Measurements from ENCODE around the gene MYEOV. TPM values are rescaled to one million over a fixed set of nuclear protein-coding genes. Genes with fewer than 3 reads are reported as not detected.

Gene MYEOV
- total and polyA plus RNA-seq, 2 of the 8 experiments (the other 6 are each of a cell fraction or from before 2014, with no cell fraction given): 0.44 to 0.67 TPM

GRCh38 chr11:69268911-69269310 lies 25.0 kb upstream of the MYEOV start:
- Histone ChIP-seq H2BK5ac (ENCODE audit: low read depth, low read length) (no peak overlapping the region), H3K79me2 (ENCODE audit: control insufficient read depth in 1 of 2, insufficient read depth in 2 of 2, low read length in 2 of 2) (no peaks in the 10 kb centered on the region), H2BK20ac (ENCODE audit: low read length) (no peak overlapping the region), H4K5ac (ENCODE audit: insufficient read length, low read depth, low read length) (no peak overlapping the region), H4K20me1 (replicated peaks in 1 of 2; ENCODE audit: control insufficient read depth in 1 of 2, insufficient read depth in 2 of 2, low read length in 2 of 2) (peaks cover 0 to 3% of the 10 kb centered on the region in 2 experiments), H3K79me1 (ENCODE audit: low read depth, low read length) (no peaks in the 10 kb centered on the region), H2BK120ac (replicated peaks; ENCODE audit: low read depth, low read length) (no peak overlapping the region), H3K9ac (replicated peaks in 1 of 4; ENCODE audit: extremely low read depth in 1 of 4, low read depth in 3 of 4, low read length in 3 of 4) (no peak overlapping the region), H2AFZ (ENCODE audit: low read length) (no peak overlapping the region), H3K4me3 (ENCODE audit: extremely low read depth in 1 of 4, insufficient read depth in 2 of 4, low read depth in 3 of 4, low read length in 4 of 4) (no peak overlapping the region), H2BK15ac (ENCODE audit: low read length) (no peak overlapping the region), H3K27ac (ENCODE audit: low read depth, low read length) (no peak overlapping the region), H2AK5ac (ENCODE audit: low read depth, low read length) (no peak overlapping the region), H3K56ac (replicated peaks; ENCODE audit: insufficient read length, low read depth, low read length) (no peak overlapping the region), H3K18ac (ENCODE audit: extremely low read depth, low read length) (no peak overlapping the region), H3K14ac (ENCODE audit: insufficient read length) (no peak overlapping the region), H2BK12ac (ENCODE audit: low read depth, low read length) (no peak overlapping the region), H3K23ac (ENCODE audit: insufficient read length) (no peak overlapping the region), H3K9me3 (ENCODE audit: insufficient read depth in 2 of 2, low read depth in 1 of 2, low read length in 1 of 2) (no peaks in the 10 kb centered on the region), H3K23me2 (ENCODE audit: low read depth, low read length) (peaks cover 5% of the 10 kb centered on the region; the same call in 1 of the 2 replicates), H3K4me1 (replicated peaks in 1 of 4; ENCODE audit: control insufficient read depth in 3 of 4, insufficient read depth in 4 of 4, low read length in 3 of 4) (no peaks in the 10 kb centered on the region), H4K8ac (ENCODE audit: extremely low read depth, insufficient read depth, low read length) (peak overlapping the region; percentile 89; the same call in 1 of the 2 replicates), H3K4me2 (ENCODE audit: insufficient read depth in 1 of 2, low read depth in 2 of 2, low read length in 2 of 2) (no peak overlapping the region), H3K4ac (replicated peaks; ENCODE audit: insufficient read length, low read depth, low read length) (no peak overlapping the region), H4K91ac (replicated peaks; ENCODE audit: insufficient read length, low read length) (no peak overlapping the region), H3K27me3 (replicated peaks in 1 of 4; ENCODE audit: control insufficient read depth in 3 of 4, extremely low read depth in 1 of 4, insufficient read depth in 3 of 4, low read length in 3 of 4) (no peaks in the 10 kb centered on the region; a peak in 1 of 7 replicates), H3K36me3 (ENCODE audit: control insufficient read depth in 2 of 4, insufficient read depth in 4 of 4, low read length in 3 of 4) (no peaks in the 10 kb centered on the region)
- WGBS, 2 experiments (ENCODE audit: extremely low coverage in 1 of 2, insufficient coverage in 1 of 2, insufficient read length in 1 of 2, insufficient replicate concordance in 2 of 2, low coverage in 1 of 2, low lambda C conversion rate in 2 of 2, missing lambda C conversion rate in 1 of 2): 72% methylated on average over 9 of the region's 9 CpGs; no CpG with 5 or more reads in 1 of the 2 experiments
- CTCF ChIA-PET (ENCODE audit: partially characterized antibody): interaction anchor here (1.0 to 1.5 kb wide), 2 partner anchors 11 to 27 kb away, joined by 3 read pairs; no protein-coding TSS in a partner anchor
- no peak for DNase-seq (ENCODE audit: low read depth in 1 of 2, low spot score in 2 of 2)
- FAIRE-seq: no peak
- POLR2A ChIA-PET (ENCODE audit: partially characterized antibody): no interaction called here
- TF ChIP-seq SIN3A (conservative IDR thresholded peaks at IDR 0.05 in 1 of 2, IDR thresholded peaks at IDR 0.05 in 1 of 2; ENCODE audit: low read depth in 1 of 2, low read length in 2 of 2): no peak
- TF ChIP-seq ATF2 (IDR thresholded peaks at IDR 0.05; ENCODE audit: low read length): no peak
- no peak for TF ChIP-seq SIRT6 (IDR thresholded peaks at IDR 0.05; ENCODE audit: low read length)
- TF ChIP-seq BRCA1 (IDR thresholded peaks at IDR 0.05; ENCODE audit: low read depth, low read length): no peak
- no peak for TF ChIP-seq JUN (IDR thresholded peaks at IDR 0.05; ENCODE audit: low read depth, low read length)
- no peak for TF ChIP-seq JUND (IDR thresholded peaks at IDR 0.05; ENCODE audit: low read length)
- TF ChIP-seq CREB1 (IDR thresholded peaks at IDR 0.05): no peak
- TF ChIP-seq GABPA (IDR thresholded peaks at IDR 0.05; ENCODE audit: borderline replicate concordance, insufficient read depth, low read length): no peak
- no peak for TF ChIP-seq ASH2L (IDR thresholded peaks at IDR 0.05; ENCODE audit: low read length)
- no peak for TF ChIP-seq SRF (IDR thresholded peaks at IDR 0.05; ENCODE audit: low read depth, low read length)
- TF ChIP-seq POLR2A (IDR thresholded peaks at IDR 0.05; ENCODE audit: control extremely low read depth in 1 of 2, low read depth in 2 of 2, low read length in 2 of 2): no peak
- TF ChIP-seq KDM1A (IDR thresholded peaks at IDR 0.05; ENCODE audit: borderline replicate concordance, low read length): no peak
- TF ChIP-seq HDAC6 (IDR thresholded peaks at IDR 0.05; ENCODE audit: low read depth, low read length): no peak
- no peak for TF ChIP-seq TAF1 (IDR thresholded peaks at IDR 0.05; ENCODE audit: low read depth, low read length)

Measured in H1 (cell line).